CD14-positive monocyte (primary cell): ENCODE measurements around the gene GRM2. TPM values are rescaled to one million over a fixed set of nuclear protein-coding genes. Genes with fewer than 3 reads are reported as not detected.
"Not testable (repeated sequence)": the region's sequence is repeated elsewhere in the genome, so short reads cannot be mapped to it uniquely, and the experiment has no call there.

Experiments
- DNase-seq, 3 donors: peaks; one replicate each; pipeline ENCODE4 v3.0.0-alpha.2; 2011 to 2022
- H2AFZ ChIP-seq: 2 replicates; pipeline ENCODE4 v1.6.0; 2012; ENCODE audit warnings: mild to moderate bottlenecking, low read depth, low read length, inconsistent platforms; ENCODE audit not compliant: insufficient read depth, poor library complexity, severe bottlenecking
- H3K27ac ChIP-seq, 2 donors: 1 replicate in 1 of 2; 2 replicates in 1 of 2; pipeline ENCODE4 v1.5.1; 2012 to 2013; ENCODE audit warnings: low read length in 2 of 2, control low read depth in 1 of 2, inconsistent platforms in 1 of 2, low read depth in 1 of 2, mild to moderate bottlenecking in 1 of 2
- H3K27me3 ChIP-seq, 2 donors: one replicate each; pipeline versions ENCODE4 v1.6.0 to v1.6.1; 2011 to 2013; ENCODE audit warnings: low read length in 2 of 2; ENCODE audit not compliant: control insufficient read depth in 2 of 2, insufficient read depth in 2 of 2
- H3K36me3 ChIP-seq, 2 donors: replicated peaks in 1 of 2; 1 replicate in 1 of 2; 2 replicates in 1 of 2; pipeline versions ENCODE4 v1.5.1 to v1.6.1; 2012 to 2013; ENCODE audit warnings: low read length in 2 of 2, control low read depth in 1 of 2, inconsistent platforms in 1 of 2, mild to moderate bottlenecking in 1 of 2; ENCODE audit not compliant: insufficient read depth in 2 of 2, control insufficient read depth in 1 of 2
- H3K4me1 ChIP-seq, 2 donors: 1 replicate in 1 of 2; 2 replicates in 1 of 2; pipeline versions ENCODE4 v1.5.1 to v1.6.1; 2012 to 2013; ENCODE audit warnings: low read length in 2 of 2, control low read depth in 1 of 2, inconsistent platforms in 1 of 2, mild to moderate bottlenecking in 1 of 2, moderate library complexity in 1 of 2; ENCODE audit not compliant: insufficient read depth in 2 of 2, control insufficient read depth in 1 of 2
- H3K4me2 ChIP-seq: replicated peaks from 2 replicates; pipeline ENCODE3; 2012; ENCODE audit warnings: low read length, moderate library complexity, mild to moderate bottlenecking; ENCODE audit not compliant: poor library complexity, severe bottlenecking; ENCODE audit errors: extremely low read depth
- H3K4me3 ChIP-seq, 3 experiments: fragments of 200-600 bp in 1 of 3; sonication (generic) in 1 of 3; replicated peaks in 1 of 3; 1 replicate in 2 of 3; 2 replicates in 1 of 3; pipeline ENCODE4 v1.5.1; 2011 to 2013; ENCODE audit warnings: low read length in 3 of 3, mild to moderate bottlenecking in 3 of 3, control low read depth in 2 of 3, low read depth in 2 of 3, inconsistent platforms in 1 of 3, moderate library complexity in 1 of 3
- H3K79me2 ChIP-seq: 2 replicates; pipeline ENCODE4 v1.6.0; 2012; ENCODE audit warnings: mild to moderate bottlenecking, control low read depth, inconsistent platforms, low read length, moderate library complexity; ENCODE audit not compliant: insufficient read depth
- H3K9ac ChIP-seq: 2 replicates; pipeline ENCODE4 v1.6.0; 2017; ENCODE audit warnings: low read length, mild to moderate bottlenecking; ENCODE audit not compliant: insufficient read depth, poor library complexity, severe bottlenecking
- H3K9me3 ChIP-seq, 2 donors: replicated peaks in 1 of 2; 1 replicate in 1 of 2; 2 replicates in 1 of 2; pipeline versions ENCODE4 v1.5.1 to v1.6.1; 2012 to 2013; ENCODE audit warnings: low read length in 2 of 2, control low read depth in 1 of 2; ENCODE audit not compliant: control insufficient read depth in 1 of 2, insufficient read depth in 1 of 2
- H4K20me1 ChIP-seq: 2 replicates; pipeline ENCODE4 v1.6.0; 2012; ENCODE audit warnings: mild to moderate bottlenecking, low read length, control low read depth, moderate library complexity; ENCODE audit not compliant: insufficient read depth
- H3K27ac Mint-ChIP-seq, 7 donors: one replicate each; pipeline ENCODE4 v1.8.0; 2020; ENCODE audit warnings: mild to moderate bottlenecking in 7 of 7, mixed read lengths in 7 of 7, moderate library complexity in 6 of 7, inconsistent platforms in 2 of 7
- H3K27me3 Mint-ChIP-seq, 3 donors: one replicate each; pipeline ENCODE4 v1.8.0; 2021 to 2022; ENCODE audit warnings: low read depth in 3 of 3, mild to moderate bottlenecking in 3 of 3, mixed read lengths in 3 of 3, moderate library complexity in 3 of 3, inconsistent platforms in 1 of 3
- H3K36me3 Mint-ChIP-seq, 2 donors: one replicate each; pipeline ENCODE4 v1.8.0; 2020; ENCODE audit warnings: mixed read lengths in 2 of 2, inconsistent platforms in 1 of 2, mild to moderate bottlenecking in 1 of 2
- H3K4me1 Mint-ChIP-seq: one replicate; pipeline ENCODE4 v1.8.0; 2020; ENCODE audit warnings: mild to moderate bottlenecking, mixed read lengths
- H3K4me3 Mint-ChIP-seq, 2 donors: one replicate each; pipeline ENCODE4 v1.8.0; 2020; ENCODE audit warnings: mild to moderate bottlenecking in 2 of 2, mixed read lengths in 2 of 2, moderate library complexity in 1 of 2
- H3K9me3 Mint-ChIP-seq, 7 donors: one replicate each; pipeline ENCODE4 v1.8.0; 2020 to 2022; ENCODE audit warnings: mixed read lengths in 7 of 7, mild to moderate bottlenecking in 6 of 7, moderate library complexity in 6 of 7, inconsistent platforms in 2 of 7
- CTCF ChIP-seq: fragments of 200-600 bp; IDR thresholded peaks from one replicate; pipeline ENCODE4 v1.8.0; 2022; ENCODE audit warnings: antibody characterized with exemption, mild to moderate bottlenecking
- WGBS: methylation state at CpG from one replicate; pipeline ENCODE4 v1.1.5; 2013; ENCODE audit warnings: missing lambda C conversion rate; ENCODE audit not compliant: insufficient coverage; 5-methylcytosine and 5-hydroxymethylcytosine counted together
- intact Hi-C, 2 donors: fragments of 100-400 bp; cut with micrococcal nuclease; formaldehyde crosslinking; loops; one replicate each; pipeline versions ENCODE4 v1.15.0 to v1.15.1; 2023
- polyA plus RNA-seq, 3 donors: library from polyadenylated mRNA; depleted of rRNA in 1 of 3; unstranded in 2 of 3; stranded (reverse) in 1 of 3; fragments of 300-500 nt in 2 of 3; fragments of >200 nt in 1 of 3; fragmentation: Illumina TruSeq in 2 of 3; gene quantifications; 1 replicate in 2 of 3; 2 replicates in 1 of 3; pipeline ENCODE4 v1.2.3, GENCODE V29; 2012 to 2021

The GRM2 gene
- polyA plus RNA-seq, 3 donors: 0.72 TPM; not detected in 2

GRCh38 chr3:51735950-51736349 is 29.1 kb downstream of the GRM2 start:
- no peak for TF ChIP-seq CTCF
- Mint-ChIP-seq H3K4me3 (no peak overlapping the region), H3K4me1 (peaks cover 26% of the 10 kb centered on the region)

GRCh38 chr3:51739110-51739509 is 32.2 kb downstream of the GRM2 start:
- TF ChIP-seq CTCF: no peak
- H3K9me3 ChIP-seq: no peaks in the 10 kb centered on the region
- no peak overlapping the region for H3K9ac ChIP-seq
- intact Hi-C loops: no loop called here
- Mint-ChIP-seq H3K9me3 (peaks cover 0 to 6% (median 2%) of the 10 kb centered on the region in 7 donors), H3K36me3 (no peaks in the 10 kb centered on the region), H3K27ac (peak overlapping the region; percentile 78 to 91 (median 86)), H3K4me3 (peak overlapping the region; percentile 14 to 68), H3K27me3 (peaks cover 0 to 2% (median 2%) of the 10 kb centered on the region in 3 donors), H3K4me1 (peaks cover 41% of the 10 kb centered on the region)
- peaks cover 39% of the 10 kb centered on the region in 2 donors for H3K4me1 ChIP-seq
- peak overlapping the region in 1 of 2 donors; percentile 70 for H3K27ac ChIP-seq
- H3K79me2 ChIP-seq: no peaks in the 10 kb centered on the region
- peaks cover 0 to 3% of the 10 kb centered on the region in 2 donors for H3K27me3 ChIP-seq
- peak overlapping the region in 1 of 3 experiments; percentile 46 for H3K4me3 ChIP-seq
- H3K4me2 ChIP-seq: peak overlapping the region; percentile 59
- no CpG with 5 or more reads among the region's 4 CpGs for WGBS
- peak; percentile 24 to 68 (median 56) for DNase-seq
- no peaks in the 10 kb centered on the region for H3K36me3 ChIP-seq
- H4K20me1 ChIP-seq: no peaks in the 10 kb centered on the region
- H2AFZ ChIP-seq: peak overlapping the region; percentile 80

More at GRCh38 chr3:51735950-51736349, 29.1 kb downstream of the GRM2 start:
- H3K27me3 Mint-ChIP-seq: peaks cover 0 to 4% (median 0%) of the 10 kb centered on the region in 3 donors
- Histone ChIP-seq H3K36me3 (no peaks in the 10 kb centered on the region), H3K4me2 (no peak overlapping the region), H3K27ac (no peak overlapping the region), H3K4me3 (no peak overlapping the region), H3K4me1 (peaks cover 23% of the 10 kb centered on the region in 2 donors), H4K20me1 (no peaks in the 10 kb centered on the region), H3K9me3 (no peaks in the 10 kb centered on the region), H3K9ac (no peak overlapping the region), H3K27me3 (peaks cover 0 to 3% of the 10 kb centered on the region in 2 donors), H2AFZ (no peak overlapping the region), H3K79me2 (no peaks in the 10 kb centered on the region)
- DNase-seq: no peak
- no CpG with 5 or more reads among the region's 2 CpGs for WGBS
- H3K9me3 Mint-ChIP-seq: peaks cover 0 to 6% (median 0%) of the 10 kb centered on the region in 7 donors
- intact Hi-C loops: no loop called here
- H3K27ac Mint-ChIP-seq: no peak overlapping the region
- H3K36me3 Mint-ChIP-seq: no peaks in the 10 kb centered on the region

GRCh38 chr3:51742320-51742719 is 35.5 kb downstream of the GRM2 start:
- H3K9me3 ChIP-seq, H2AFZ ChIP-seq, H4K20me1 ChIP-seq, H3K36me3 Mint-ChIP-seq, intact Hi-C loops, H3K9ac ChIP-seq, H3K9me3 Mint-ChIP-seq, H3K27me3 ChIP-seq, H3K4me3 Mint-ChIP-seq, H3K79me2 ChIP-seq, H3K27me3 Mint-ChIP-seq, DNase-seq, H3K36me3 ChIP-seq: not testable (repeated sequence)
- H3K4me2 ChIP-seq: peak overlapping the region; percentile 29
- peaks cover 39% of the 10 kb centered on the region in 2 donors for H3K4me1 ChIP-seq
- WGBS: 95% methylated on average over 3 of the region's 3 CpGs
- H3K27ac ChIP-seq: peak overlapping the region in 1 of 2 donors; percentile 58
- H3K4me3 ChIP-seq: peak overlapping the region in 1 of 3 experiments; percentile 43
- Mint-ChIP-seq H3K4me1 (peaks cover 38% of the 10 kb centered on the region), H3K27ac (peak overlapping the region in 4 of 7 donors; percentile 46 to 81 (median 62))
